Memory B cell (primary cell): Measurements from ENCODE around the gene USP6NL.

Experiments
- ATAC-seq: fragments of 150-1000 bp; cut with Tn5 transposase; 2 replicates; pipeline ENCODE4 v1.10.0; 2021; ENCODE audit warnings: low read depth, mild to moderate bottlenecking, moderate library complexity
- DNase-seq, 2 donors: peaks; one replicate each; pipeline ENCODE4 v3.0.0; 2022; ENCODE audit warnings: low spot score in 2 of 2
- H3K27ac Mint-ChIP-seq: one replicate; pipeline ENCODE4 v1.8.0; 2022; ENCODE audit warnings: mild to moderate bottlenecking, moderate library complexity, mixed read lengths
- H3K27me3 Mint-ChIP-seq: one replicate; pipeline ENCODE4 v1.8.0; 2022; ENCODE audit warnings: mixed read lengths
- H3K36me3 Mint-ChIP-seq: one replicate; pipeline ENCODE4 v1.8.0; 2022; ENCODE audit warnings: mild to moderate bottlenecking, mixed read lengths
- H3K4me1 Mint-ChIP-seq: one replicate; pipeline ENCODE4 v1.8.0; 2022; ENCODE audit warnings: mixed read lengths
- H3K4me3 Mint-ChIP-seq: one replicate; pipeline ENCODE4 v1.8.0; 2022; ENCODE audit warnings: mild to moderate bottlenecking, moderate library complexity, mixed read lengths
- H3K9me3 Mint-ChIP-seq: one replicate; pipeline ENCODE4 v1.8.0; 2022; ENCODE audit warnings: mixed read lengths

Gene USP6NL

GRCh38 chr10:11611248-11612020, at the start of gene USP6NL:
USP6NL (minus strand) TSS chr10:11611650; CDS start chr10:11597634, 14,016 bp downstream.
- peak within 1 kb of the TSS; percentile 93 for H3K4me3 Mint-ChIP-seq
- no peaks in the 10 kb centered on the region for H3K9me3 Mint-ChIP-seq
- ATAC-seq (peak; percentile 74), DNase-seq (peak; percentile 56 to 72)
- no peaks in the 10 kb centered on the region for H3K27me3 Mint-ChIP-seq
- H3K4me1 Mint-ChIP-seq, result peaks cover 33% of the 10 kb centered on the region
- H3K27ac Mint-ChIP-seq, result peak within 1 kb of the TSS; percentile 94
- H3K36me3 Mint-ChIP-seq, result no peaks in the 10 kb centered on the region

DNA sequence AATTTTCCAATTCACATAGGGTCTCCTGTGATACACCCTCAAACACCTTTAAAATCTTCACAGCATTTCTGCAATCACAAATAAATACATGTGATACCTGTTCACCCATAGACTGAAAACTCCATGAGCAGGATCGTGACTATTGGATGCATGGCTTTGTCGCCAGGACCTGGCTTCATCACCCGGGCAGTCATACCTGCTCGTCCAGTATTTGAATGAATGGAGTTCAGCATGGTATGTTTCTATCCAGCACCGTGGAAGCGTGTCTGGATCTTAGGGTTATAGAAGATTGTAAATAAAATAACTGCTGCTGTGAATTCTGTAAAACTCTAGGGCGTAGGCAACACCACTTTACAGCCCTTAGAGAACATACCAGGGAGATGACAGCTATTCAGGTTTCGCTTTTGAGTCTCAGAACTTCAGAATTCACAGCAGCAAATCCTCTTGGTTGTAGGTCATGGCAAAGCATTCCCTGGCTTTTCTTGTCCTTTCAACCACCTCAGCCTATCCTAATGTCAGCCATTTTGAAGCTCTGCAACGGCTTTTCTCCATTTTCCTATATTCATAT, 47.4 kb upstream of the USP6NL start:
- Mint-ChIP-seq H3K9me3 (peaks cover 1% of the 10 kb centered on the region), H3K36me3 (no peaks in the 10 kb centered on the region), H3K27ac (no peak overlapping the region), H3K4me3 (no peak overlapping the region), H3K27me3 (no peaks in the 10 kb centered on the region), H3K4me1 (peaks cover 30% of the 10 kb centered on the region)
- DNase-seq, result no peak
- ATAC-seq, result no peak

- H3K9me3 Mint-ChIP-seq, result no peaks in the 10 kb centered on the region
- no peaks in the 10 kb centered on the region for H3K36me3 Mint-ChIP-seq
- H3K27ac Mint-ChIP-seq, result no peak overlapping the region
- no peak for ATAC-seq
- H3K4me3 Mint-ChIP-seq, result no peak overlapping the region
- H3K4me1 Mint-ChIP-seq, result peaks cover 11% of the 10 kb centered on the region
- no peaks in the 10 kb centered on the region for H3K27me3 Mint-ChIP-seq
- DNase-seq, result no peak
These were observed 44.4 kb upstream of the USP6NL start for GRCh38 chr10:11655836-11656235.

DNA sequence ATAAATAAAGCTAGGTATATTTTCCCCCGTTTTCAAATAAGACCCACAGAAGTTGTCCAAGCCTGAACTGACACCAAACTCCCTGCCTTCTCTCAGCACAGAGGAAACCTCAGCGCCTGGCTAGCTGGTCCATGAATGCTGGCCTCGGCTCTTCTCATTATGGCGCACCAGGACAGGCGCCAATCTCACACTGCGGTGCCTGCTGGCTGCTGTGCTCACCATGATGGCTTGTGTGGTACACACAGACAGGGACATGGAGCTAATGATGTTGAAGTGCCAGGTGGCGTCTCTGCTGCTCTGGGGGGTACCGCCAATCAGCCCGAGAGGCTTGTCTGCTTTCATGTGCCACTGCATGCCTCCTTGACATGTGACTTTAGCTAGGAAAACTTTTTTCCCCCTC, 43.2 kb upstream of the USP6NL start:
- Mint-ChIP-seq H3K9me3 (no peaks in the 10 kb centered on the region), H3K27me3 (no peaks in the 10 kb centered on the region), H3K4me3 (no peak overlapping the region), H3K4me1 (peaks cover 8% of the 10 kb centered on the region), H3K27ac (no peak overlapping the region), H3K36me3 (no peaks in the 10 kb centered on the region)
- ATAC-seq (no peak), DNase-seq (no peak)

GRCh38 chr10:11653758-11654471, 42.5 kb upstream of the USP6NL start:
- ATAC-seq, result no peak

DNA sequence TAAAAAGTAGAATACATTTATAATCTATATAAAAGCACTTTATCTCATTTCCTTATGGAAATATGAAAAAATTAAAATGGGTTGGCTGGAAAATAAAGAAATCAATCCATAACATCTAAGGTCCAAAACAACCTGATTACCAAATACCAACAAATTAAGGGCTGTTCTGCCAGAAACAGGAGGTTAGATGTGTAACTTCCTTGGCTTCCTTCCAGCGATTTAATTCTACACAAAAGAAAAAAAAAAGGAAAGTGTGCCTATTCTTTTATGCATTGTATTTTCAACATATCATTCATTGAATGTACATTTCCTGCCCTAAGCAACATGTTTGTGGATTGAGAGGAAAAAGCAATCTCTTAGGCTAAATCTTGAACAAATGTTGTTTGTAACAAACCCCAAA, 36.2 kb upstream of the USP6NL start:
- H3K27me3 Mint-ChIP-seq, result no peaks in the 10 kb centered on the region
- DNase-seq (no peak), ATAC-seq (no peak)
- no peaks in the 10 kb centered on the region for H3K9me3 Mint-ChIP-seq
- H3K4me3 Mint-ChIP-seq, result no peak overlapping the region
- no peak overlapping the region for H3K27ac Mint-ChIP-seq
- peaks cover 9% of the 10 kb centered on the region for H3K4me1 Mint-ChIP-seq
- H3K36me3 Mint-ChIP-seq, result no peaks in the 10 kb centered on the region

More at GRCh38 chr10:11653758-11654471, 42.5 kb upstream of the USP6NL start:
- no peaks in the 10 kb centered on the region for H3K9me3 Mint-ChIP-seq
- H3K4me3 Mint-ChIP-seq, result no peak overlapping the region
- H3K27ac Mint-ChIP-seq, result no peak overlapping the region
- DNase-seq, result no peak
- no peaks in the 10 kb centered on the region for H3K36me3 Mint-ChIP-seq
- peaks cover 10% of the 10 kb centered on the region for H3K4me1 Mint-ChIP-seq
- H3K27me3 Mint-ChIP-seq, result no peaks in the 10 kb centered on the region

- ATAC-seq, result peak; percentile 38
- H3K36me3 Mint-ChIP-seq, result no peaks in the 10 kb centered on the region
- no peak overlapping the region for H3K4me3 Mint-ChIP-seq
- H3K4me1 Mint-ChIP-seq, result peaks cover 10% of the 10 kb centered on the region
- H3K9me3 Mint-ChIP-seq, result no peaks in the 10 kb centered on the region
- no peaks in the 10 kb centered on the region for H3K27me3 Mint-ChIP-seq
- peak overlapping the region; percentile 25 for H3K27ac Mint-ChIP-seq
- DNase-seq, result no peak
These were observed 35.0 kb upstream of the USP6NL start for GRCh38 chr10:11646450-11646849.

DNA sequence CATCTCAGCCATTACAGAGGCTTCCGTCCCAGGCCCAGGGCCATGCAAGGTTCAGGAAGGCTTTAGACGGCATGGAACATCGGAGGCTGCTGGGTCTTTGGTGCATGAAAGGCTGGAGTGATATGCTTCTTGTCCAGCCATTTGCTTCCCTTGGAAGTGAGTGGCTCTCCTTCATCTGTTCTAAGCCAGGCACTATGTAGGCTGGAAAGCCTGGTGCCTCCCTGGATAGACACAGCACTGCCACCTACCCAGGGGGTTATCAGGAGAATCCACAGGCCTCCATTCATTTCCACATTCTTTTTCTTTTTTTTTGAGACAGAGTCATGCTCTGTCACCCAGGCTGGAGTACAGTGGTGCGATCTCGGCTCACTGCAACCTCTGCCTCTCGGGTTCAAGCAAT, 31.6 kb upstream of the USP6NL start:
- ATAC-seq (no peak), DNase-seq (no peak)
- no peaks in the 10 kb centered on the region for H3K9me3 Mint-ChIP-seq
- no peak overlapping the region for H3K27ac Mint-ChIP-seq
- no peaks in the 10 kb centered on the region for H3K36me3 Mint-ChIP-seq
- H3K27me3 Mint-ChIP-seq, result no peaks in the 10 kb centered on the region
- no peak overlapping the region for H3K4me3 Mint-ChIP-seq
- H3K4me1 Mint-ChIP-seq, result peaks cover 13% of the 10 kb centered on the region

GRCh38 chr10:11642566-11642965, 31.1 kb upstream of the USP6NL start:
- Mint-ChIP-seq H3K4me1 (peaks cover 16% of the 10 kb centered on the region), H3K27me3 (no peaks in the 10 kb centered on the region), H3K4me3 (no peak overlapping the region), H3K36me3 (no peaks in the 10 kb centered on the region), H3K27ac (no peak overlapping the region), H3K9me3 (no peaks in the 10 kb centered on the region)
- ATAC-seq (no peak), DNase-seq (no peak)

GRCh38 chr10:11639849-11640764, 28.7 kb upstream of the USP6NL start:
- Mint-ChIP-seq H3K36me3 (no peaks in the 10 kb centered on the region), H3K9me3 (no peaks in the 10 kb centered on the region), H3K27ac (peak overlapping the region; percentile 13), H3K27me3 (no peaks in the 10 kb centered on the region), H3K4me3 (no peak overlapping the region), H3K4me1 (peaks cover 29% of the 10 kb centered on the region)
- no peak for ATAC-seq
- no peak for DNase-seq

- Mint-ChIP-seq H3K27ac (peak overlapping the region; percentile 4), H3K4me3 (no peak overlapping the region)
- ATAC-seq, result no peak
These were observed 27.9 kb upstream of the USP6NL start for GRCh38 chr10:11639362-11639761.

GRCh38 chr10:11638055-11638698, 26.7 kb upstream of the USP6NL start:
- H3K4me1 Mint-ChIP-seq, result peaks cover 33% of the 10 kb centered on the region

More at GRCh38 chr10:11639362-11639761, 27.9 kb upstream of the USP6NL start:
- no peak for DNase-seq
- H3K36me3 Mint-ChIP-seq, result no peaks in the 10 kb centered on the region
- H3K4me1 Mint-ChIP-seq, result peaks cover 31% of the 10 kb centered on the region
- H3K27me3 Mint-ChIP-seq, result no peaks in the 10 kb centered on the region
- no peaks in the 10 kb centered on the region for H3K9me3 Mint-ChIP-seq

DNA sequence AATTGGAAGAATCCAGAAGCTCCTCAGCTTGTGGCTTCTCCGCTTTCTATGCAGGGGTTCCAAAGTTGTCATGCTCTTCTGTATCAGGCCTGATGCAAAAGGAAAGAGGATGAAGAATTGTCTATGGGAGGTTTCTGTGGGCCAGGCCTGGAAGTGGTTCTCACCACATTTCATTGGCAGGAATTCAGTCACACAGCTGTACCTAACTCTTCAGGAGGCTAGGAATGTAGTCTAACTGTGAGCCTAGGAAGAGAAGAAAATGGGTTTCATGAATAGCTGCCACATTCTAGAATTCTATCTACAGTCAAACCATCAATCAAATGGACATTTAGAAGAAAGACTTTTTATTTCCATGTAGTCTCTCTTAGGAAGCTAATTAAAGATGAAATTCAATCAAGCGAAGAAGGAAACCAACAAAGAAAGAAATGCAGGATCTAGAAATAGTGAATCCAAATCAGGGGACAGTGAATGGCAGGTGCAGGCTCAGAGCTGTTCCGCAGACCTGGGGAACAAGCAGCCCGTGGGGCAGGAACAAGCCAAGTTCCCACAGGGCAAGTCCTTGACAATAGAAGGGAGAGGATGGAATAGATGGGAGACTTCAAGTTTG, 25.4 kb upstream of the USP6NL start:
- Mint-ChIP-seq H3K27me3 (no peaks in the 10 kb centered on the region), H3K27ac (peak overlapping the region; percentile 45)
- no peak for ATAC-seq

More at GRCh38 chr10:11638055-11638698, 26.7 kb upstream of the USP6NL start:
- H3K36me3 Mint-ChIP-seq, result no peaks in the 10 kb centered on the region
- H3K27ac Mint-ChIP-seq, result peak overlapping the region; percentile 35
- H3K4me3 Mint-ChIP-seq, result peak overlapping the region; percentile 35
- DNase-seq (peak in 1 of 2 donors; percentile 35), ATAC-seq (peak; percentile 98)
- no peaks in the 10 kb centered on the region for H3K9me3 Mint-ChIP-seq
- no peaks in the 10 kb centered on the region for H3K27me3 Mint-ChIP-seq

More for the DNA sequence above, 25.4 kb upstream of the USP6NL start:
- DNase-seq, result no peak
- H3K4me1 Mint-ChIP-seq, result peaks cover 35% of the 10 kb centered on the region
- H3K9me3 Mint-ChIP-seq, result no peaks in the 10 kb centered on the region
- no peak overlapping the region for H3K4me3 Mint-ChIP-seq
- no peaks in the 10 kb centered on the region for H3K36me3 Mint-ChIP-seq
